Ramos (cell line): Measurements from ENCODE around the gene SERPINA5.
"Not testable (repeated sequence)": the region's sequence is repeated elsewhere in the genome, so short reads cannot be mapped to it uniquely, and the experiment has no call there.

ENCODE experiments used
- in situ Hi-C: fragments of 300-500 bp; cut with MboI; formaldehyde crosslinking; loops from one replicate; pipeline ENCODE4 v1.14.3; 2022; ENCODE audit warnings: low sequenced_read_pairs; ENCODE audit not compliant: unreplicated experiment

Gene SERPINA5

GRCh38 chr14:94620597-94620996 lies 39.4 kb downstream of the SERPINA5 start:
- in situ Hi-C loops = no loop called here

- in situ Hi-C loops = no loop called here
Measured at GRCh38 chr14:94621358-94622134, 40.3 kb downstream of the SERPINA5 start.

GRCh38 chr14:94622653-94623421 lies 41.6 kb downstream of the SERPINA5 start:
- in situ Hi-C loops = no loop called here

- in situ Hi-C loops = no loop called here
Measured at GRCh38 chr14:94623422-94623809, 42.2 kb downstream of the SERPINA5 start.

- in situ Hi-C loops = no loop called here
Measured at GRCh38 chr14:94623856-94624499, 42.8 kb downstream of the SERPINA5 start.

GRCh38 chr14:94624537-94625352 lies 43.5 kb downstream of the SERPINA5 start:
- in situ Hi-C loops = no loop called here

GRCh38 chr14:94625353-94625635 lies 44.1 kb downstream of the SERPINA5 start:
- in situ Hi-C loops = no loop called here

- in situ Hi-C loops = no loop called here
Measured at GRCh38 chr14:94628578-94628977, 47.4 kb downstream of the SERPINA5 start.

- in situ Hi-C loops = no loop called here
Measured at GRCh38 chr14:94630396-94630795, 49.2 kb downstream of the SERPINA5 start.

- in situ Hi-C loops = no loop called here
Measured at GRCh38 chr14:94631050-94631449, 49.8 kb downstream of the SERPINA5 start.

GRCh38 chr14:94631536-94632304 lies 50.5 kb downstream of the SERPINA5 start:
- in situ Hi-C loops = no loop called here

GRCh38 chr14:94632305-94632590 lies 51.0 kb downstream of the SERPINA5 start:
- in situ Hi-C loops = no loop called here

GRCh38 chr14:94633121-94633520 lies 51.9 kb downstream of the SERPINA5 start:
- in situ Hi-C loops = no loop called here

GRCh38 chr14:94635154-94635553 lies 53.9 kb downstream of the SERPINA5 start:
- in situ Hi-C loops = no loop called here

GRCh38 chr14:94636744-94637412 lies 55.7 kb downstream of the SERPINA5 start:
- in situ Hi-C loops = no loop called here

- in situ Hi-C loops = not testable (repeated sequence)
Measured at GRCh38 chr14:94637814-94638213, 56.6 kb downstream of the SERPINA5 start.

GRCh38 chr14:94638339-94638738 lies 57.1 kb downstream of the SERPINA5 start:
- in situ Hi-C loops = no loop called here

- in situ Hi-C loops = no loop called here
Measured at GRCh38 chr14:94638961-94639817, 58.0 kb downstream of the SERPINA5 start.
